Peyer's patch (tissue), 4 donors: Measurements from ENCODE around the gene CDK6.

Source experiments
- CTCF ChIP-seq, 6 experiments: fragments of 450-650 bp in 4 of 6; fragments of 200-600 bp in 2 of 6; sonication (generic) in 1 of 6; IDR thresholded peaks; one replicate each; pipeline ENCODE4 v1.5.1; 2017 to 2019; ENCODE audit warnings: antibody characterized with exemption in 6 of 6, mild to moderate bottlenecking in 3 of 6, moderate library complexity in 1 of 6
- POLR2A ChIP-seq, 2 donors: fragments of 450-650 bp; IDR thresholded peaks; one replicate each; pipeline ENCODE4 v1.5.1; 2017; ENCODE audit warnings: antibody characterized with exemption in 2 of 2, mild to moderate bottlenecking in 2 of 2, moderate library complexity in 2 of 2

GRCh38 chr7:92754919-92755581 is 81.3 kb downstream of the CDK6 start:
- TF ChIP-seq CTCF (IDR thresholded peaks at IDR 0.05) = no peak
- no peak for TF ChIP-seq POLR2A (IDR thresholded peaks at IDR 0.05)
